ENCODE results near the gene MRPL43. TPM values are rescaled to one million over a fixed set of nuclear protein-coding genes. Genes with fewer than 3 reads are reported as not detected.

The MRPL43 gene
- total and polyA plus RNA-seq, 2 donors (not counting 3 experiments of a cell fraction or from before 2014, with no cell fraction given), result 75.0 to 144 TPM

DNA sequence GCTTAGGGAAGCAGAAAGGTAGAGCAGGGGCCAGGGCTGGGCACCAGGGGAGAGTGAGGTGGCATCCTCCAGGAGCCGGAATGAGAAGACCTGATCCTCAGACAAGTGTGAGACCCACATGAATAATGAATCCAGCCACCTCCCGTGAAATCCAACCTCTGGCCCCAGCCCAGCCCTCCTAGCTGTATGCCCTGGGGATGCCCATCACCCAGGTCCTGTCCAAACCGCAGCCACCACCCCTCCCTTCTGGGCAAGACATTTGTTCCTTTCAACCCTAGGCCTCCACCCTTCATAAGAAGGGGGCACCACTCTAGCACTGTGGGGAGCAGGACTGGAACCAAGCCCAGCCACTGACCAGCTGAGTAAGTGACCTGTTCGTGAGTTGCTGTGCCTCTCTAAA lies 33.9 kb upstream of the MRPL43 start:
- no peak for FAIRE-seq
- TF ChIP-seq JUN (IDR thresholded peaks at IDR 0.05; ENCODE audit: borderline replicate concordance, insufficient read depth, insufficient read length, low read depth) (no peak), GATA2 (IDR thresholded peaks at IDR 0.05; ENCODE audit: insufficient read depth, insufficient read length, low read depth, low read length) (no peak), MYC (IDR thresholded peaks at IDR 0.05; ENCODE audit: low read depth, low read length) (no peak), EZH2 (IDR thresholded peaks at IDR 0.05; ENCODE audit: borderline replicate concordance, low read depth, low read length, severe bottlenecking) (no peak), POLR2AphosphoS5 (IDR thresholded peaks at IDR 0.05; ENCODE audit: insufficient read depth, low read depth, low read length) (no peak)
- TF ChIP-seq, protein P1, sequence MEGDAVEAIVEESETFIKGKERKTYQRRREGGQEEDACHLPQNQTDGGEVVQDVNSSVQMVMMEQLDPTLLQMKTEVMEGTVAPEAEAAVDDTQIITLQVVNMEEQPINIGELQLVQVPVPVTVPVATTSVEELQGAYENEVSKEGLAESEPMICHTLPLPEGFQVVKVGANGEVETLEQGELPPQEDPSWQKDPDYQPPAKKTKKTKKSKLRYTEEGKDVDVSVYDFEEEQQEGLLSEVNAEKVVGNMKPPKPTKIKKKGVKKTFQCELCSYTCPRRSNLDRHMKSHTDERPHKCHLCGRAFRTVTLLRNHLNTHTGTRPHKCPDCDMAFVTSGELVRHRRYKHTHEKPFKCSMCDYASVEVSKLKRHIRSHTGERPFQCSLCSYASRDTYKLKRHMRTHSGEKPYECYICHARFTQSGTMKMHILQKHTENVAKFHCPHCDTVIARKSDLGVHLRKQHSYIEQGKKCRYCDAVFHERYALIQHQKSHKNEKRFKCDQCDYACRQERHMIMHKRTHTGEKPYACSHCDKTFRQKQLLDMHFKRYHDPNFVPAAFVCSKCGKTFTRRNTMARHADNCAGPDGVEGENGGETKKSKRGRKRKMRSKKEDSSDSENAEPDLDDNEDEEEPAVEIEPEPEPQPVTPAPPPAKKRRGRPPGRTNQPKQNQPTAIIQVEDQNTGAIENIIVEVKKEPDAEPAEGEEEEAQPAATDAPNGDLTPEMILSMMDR (IDR thresholded peaks at IDR 0.05; ENCODE audit: extremely low read depth in 1 of 2, insufficient read depth in 1 of 2, low read depth in 1 of 2, low read length in 2 of 2), result no peak
- CTCF ChIA-PET, result interaction anchor here (1.0 kb wide), 1 partner anchor 20 kb away, joined by 4 read pairs; no protein-coding TSS in a partner anchor

More for the DNA sequence above, 33.9 kb upstream of the MRPL43 start:
- DNase-seq (ENCODE audit: low read depth, low spot score), result no peak
- H3K4me2 ChIP-seq (ENCODE audit: insufficient read depth, low read length), result no peak overlapping the region
- no peaks in the 10 kb centered on the region for H3K79me2 ChIP-seq (ENCODE audit: control insufficient read depth, insufficient read depth, low read length)
- no peaks in the 10 kb centered on the region for H3K9me3 ChIP-seq (replicated peaks; ENCODE audit: control insufficient read depth, insufficient read depth, low read length)
- no peaks in the 10 kb centered on the region for H3K27me3 ChIP-seq (ENCODE audit: control insufficient read depth in 2 of 2, insufficient read depth in 2 of 2, low read length in 2 of 2)
- no peaks in the 10 kb centered on the region for H3K9me1 ChIP-seq (replicated peaks; ENCODE audit: control insufficient read depth, extremely low read depth, insufficient read depth, low read length)
- H3K27ac ChIP-seq (ENCODE audit: insufficient read depth, low read depth, low read length), result no peak overlapping the region
- no peak overlapping the region for H2AFZ ChIP-seq (ENCODE audit: low read depth, low read length)
- dilution Hi-C loops (cut with MboI; ENCODE audit: extremely low pct_ligation_motif_present, low sequenced_read_pairs) (no loop called here), intact Hi-C loops (cut with micrococcal nuclease) (no loop called here)
- POLR2A ChIA-PET, result no interaction called here
- H3K36me3 ChIP-seq (ENCODE audit: control insufficient read depth in 2 of 2, extremely low read depth in 1 of 2, insufficient read depth in 2 of 2, low read length in 2 of 2), result no peaks in the 10 kb centered on the region
- no peak overlapping the region for H3K4me3 ChIP-seq (replicated peaks in 1 of 3; ENCODE audit: insufficient read depth in 1 of 3, low read depth in 1 of 3, low read length in 3 of 3)
- H4K20me1 ChIP-seq (replicated peaks; ENCODE audit: control insufficient read depth, extremely low read depth, insufficient read depth, low read length), result no peaks in the 10 kb centered on the region
- no peak overlapping the region for H3K9ac ChIP-seq (replicated peaks; ENCODE audit: extremely low read depth, insufficient read depth, low read length)
- no peaks in the 10 kb centered on the region for H3K4me1 ChIP-seq (ENCODE audit: control insufficient read depth, extremely low read depth, insufficient read depth, low read length)
- no TSS peak for BruUV-seq (replicated peaks)
